Neural progenitor cell (in vitro differentiated cells): Measurements from ENCODE around the gene AUP1. TPM values are rescaled to one million over a fixed set of nuclear protein-coding genes. Genes with fewer than 3 reads are reported as not detected.

ENCODE experiments used
- DNase-seq: peaks from one replicate; pipeline ENCODE4 v3.0.0-alpha.2; 2016; ENCODE audit warnings: low spot score
- H2AFZ ChIP-seq: fragments of 200-600 bp; sonication (generic); replicated peaks from 2 replicates; pipeline ENCODE4 v1.6.1; 2016; ENCODE audit warnings: antibody characterized with exemption
- H3F3A ChIP-seq: fragments of 200-600 bp; sonication (generic); 2 replicates; pipeline ENCODE4 v1.6.1; 2016; ENCODE audit warnings: antibody characterized with exemption, low read depth
- H3K27ac ChIP-seq: fragments of 200-600 bp; sonication (generic); 2 replicates; pipeline ENCODE4 v1.5.1; 2016; ENCODE audit warnings: mild to moderate bottlenecking
- H3K27me3 ChIP-seq: fragments of 200-600 bp; sonication (generic); 2 replicates; pipeline ENCODE4 v1.6.1; 2016; ENCODE audit warnings: mild to moderate bottlenecking, moderate library complexity
- H3K36me3 ChIP-seq: fragments of 200-600 bp; sonication (generic); 2 replicates; pipeline ENCODE4 v1.5.1; 2016
- H3K4me1 ChIP-seq: fragments of 200-600 bp; sonication (generic); 2 replicates; pipeline ENCODE4 v1.6.1; 2016; ENCODE audit warnings: mixed run types
- H3K4me2 ChIP-seq: fragments of 200-600 bp; sonication (generic); 2 replicates; pipeline ENCODE4 v1.6.1; 2016
- H3K4me3 ChIP-seq: fragments of 200-600 bp; sonication (generic); 2 replicates; pipeline ENCODE4 v1.5.1; 2016
- H3K79me2 ChIP-seq: fragments of 200-600 bp; sonication (generic); 2 replicates; pipeline ENCODE4 v1.6.1; 2016; ENCODE audit warnings: low read depth
- H3K9ac ChIP-seq: fragments of 200-600 bp; sonication (generic); 2 replicates; pipeline ENCODE4 v1.6.1; 2016
- H3K9me3 ChIP-seq: fragments of 200-600 bp; sonication (generic); 2 replicates; pipeline ENCODE4 v1.5.1; 2016; ENCODE audit warnings: low read depth
- H4K20me1 ChIP-seq: fragments of 200-600 bp; sonication (generic); 2 replicates; pipeline ENCODE4 v1.6.1; 2016; ENCODE audit warnings: low read depth
- H3K27ac Mint-ChIP-seq: 3 replicates; pipeline ENCODE4 v1.8.0; 2021; ENCODE audit warnings: mixed read lengths
- H3K27me3 Mint-ChIP-seq: 2 replicates; pipeline ENCODE4 v1.8.0; 2022; ENCODE audit warnings: low read depth, mild to moderate bottlenecking, inconsistent platforms, moderate library complexity, mixed read lengths; ENCODE audit not compliant: insufficient read depth
- H3K36me3 Mint-ChIP-seq: 3 replicates; pipeline ENCODE4 v1.8.0; 2021; ENCODE audit warnings: mixed read lengths
- H3K4me1 Mint-ChIP-seq: 3 replicates; pipeline ENCODE4 v1.8.0; 2021; ENCODE audit warnings: mixed read lengths
- H3K4me3 Mint-ChIP-seq: 3 replicates; pipeline ENCODE4 v1.8.0; 2021; ENCODE audit warnings: mild to moderate bottlenecking, moderate library complexity, mixed read lengths
- H3K9me3 Mint-ChIP-seq: 3 replicates; pipeline ENCODE4 v1.8.0; 2020; ENCODE audit warnings: mixed read lengths
- CTCF ChIP-seq: fragments of 200-600 bp; sonication (generic); IDR thresholded peaks from 2 replicates; pipeline ENCODE4 v1.5.1; 2017; ENCODE audit warnings: antibody characterized with exemption, mild to moderate bottlenecking
- EZH2 ChIP-seq: fragments of 200-600 bp; sonication (generic); IDR thresholded peaks from 2 replicates; pipeline ENCODE4 v1.6.1; 2017; ENCODE audit warnings: antibody characterized with exemption, mild to moderate bottlenecking, moderate library complexity
- EZH2phosphoT487 ChIP-seq: fragments of 200-600 bp; sonication (generic); IDR thresholded peaks from 2 replicates; pipeline ENCODE4 v1.6.1; 2017; ENCODE audit warnings: antibody characterized with exemption
- total RNA-seq: library from RNA; depleted of rRNA; stranded (reverse); fragments of >200 nt; gene quantifications from 2 replicates; pipeline ENCODE4 v1.2.3, GENCODE V29; 2015; ENCODE audit warnings: low replicate concordance

AUP1 gene
- total RNA-seq, 1 donor from 2014 or later, result 47.9 TPM

DNA sequence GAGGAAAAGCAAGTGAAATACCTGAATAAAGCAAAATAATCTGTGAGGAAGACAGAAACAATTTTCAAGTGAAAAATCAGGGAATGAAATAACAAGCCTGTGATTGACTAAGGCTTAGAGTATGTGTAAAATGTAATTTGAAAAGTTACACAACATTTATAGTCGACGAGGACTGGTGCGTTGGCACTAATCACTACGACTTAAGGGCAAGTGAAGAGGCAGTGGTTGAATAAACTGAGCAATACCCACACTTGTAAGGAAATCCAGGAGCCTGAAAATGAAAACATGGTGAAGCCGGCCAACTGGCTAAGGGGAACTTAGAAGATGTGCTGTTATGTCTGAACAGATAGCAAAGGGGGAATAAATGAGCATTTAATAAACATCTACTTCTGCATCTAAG, 38.4 kb upstream of the AUP1 start:
- H3K27me3 ChIP-seq, result peaks cover 22% of the 10 kb centered on the region
- H3K27me3 Mint-ChIP-seq, result peaks cover 2% of the 10 kb centered on the region
- no peaks in the 10 kb centered on the region for H3K4me1 Mint-ChIP-seq
- no peak overlapping the region for H3K4me2 ChIP-seq
- no peak for TF ChIP-seq CTCF
- H3K9ac ChIP-seq, result no peak overlapping the region
- H3K27ac Mint-ChIP-seq, result no peak overlapping the region
- H3K79me2 ChIP-seq, result no peaks in the 10 kb centered on the region
- H3K36me3 ChIP-seq, result no peaks in the 10 kb centered on the region
- no peak overlapping the region for H3K27ac ChIP-seq
- H3K4me1 ChIP-seq, result no peaks in the 10 kb centered on the region
- no peak overlapping the region for H3K4me3 ChIP-seq
- H4K20me1 ChIP-seq, result no peaks in the 10 kb centered on the region
- no peaks in the 10 kb centered on the region for H3K36me3 Mint-ChIP-seq
- H2AFZ ChIP-seq, result no peak overlapping the region
- H3K4me3 Mint-ChIP-seq, result no peak overlapping the region
- H3K9me3 ChIP-seq, result no peaks in the 10 kb centered on the region
- no peaks in the 10 kb centered on the region for H3F3A ChIP-seq
- no peaks in the 10 kb centered on the region for H3K9me3 Mint-ChIP-seq
- DNase-seq, result no peak

- H3K27ac ChIP-seq, result no peak overlapping the region
- no peaks in the 10 kb centered on the region for H3K4me1 ChIP-seq
- H3K36me3 ChIP-seq, result no peaks in the 10 kb centered on the region
- Mint-ChIP-seq H3K4me3 (no peak overlapping the region), H3K36me3 (no peaks in the 10 kb centered on the region), H3K9me3 (no peaks in the 10 kb centered on the region), H3K27ac (no peak overlapping the region), H3K4me1 (peaks cover 2% of the 10 kb centered on the region), H3K27me3 (peaks cover 7% of the 10 kb centered on the region)
- H3F3A ChIP-seq, result no peaks in the 10 kb centered on the region
- no peaks in the 10 kb centered on the region for H4K20me1 ChIP-seq
- no peak overlapping the region for H3K9ac ChIP-seq
- DNase-seq, result no peak
- peaks cover 33% of the 10 kb centered on the region for H3K27me3 ChIP-seq
- no peak overlapping the region for H3K4me2 ChIP-seq
- no peak overlapping the region for H3K4me3 ChIP-seq
- TF ChIP-seq CTCF (no peak), EZH2phosphoT487 (no peak), EZH2 (no peak)
- no peak overlapping the region for H2AFZ ChIP-seq
- no peaks in the 10 kb centered on the region for H3K9me3 ChIP-seq
- no peaks in the 10 kb centered on the region for H3K79me2 ChIP-seq
Measured at GRCh38 chr2:74566754-74567085, 37.2 kb upstream of the AUP1 start.

GRCh38 chr2:74566076-74566753, 36.7 kb upstream of the AUP1 start:
- no peak overlapping the region for H3K27ac ChIP-seq

More at GRCh38 chr2:74566076-74566753, 36.7 kb upstream of the AUP1 start:
- H3K4me3 ChIP-seq, result no peak overlapping the region
- H4K20me1 ChIP-seq, result no peaks in the 10 kb centered on the region
- H3K9me3 ChIP-seq, result no peaks in the 10 kb centered on the region
- peaks cover 38% of the 10 kb centered on the region for H3K27me3 ChIP-seq
- no peak overlapping the region for H3K27ac Mint-ChIP-seq
- no peak overlapping the region for H3K9ac ChIP-seq
- no peaks in the 10 kb centered on the region for H3K36me3 Mint-ChIP-seq
- no peak overlapping the region for H3K4me3 Mint-ChIP-seq
- H3K4me1 Mint-ChIP-seq, result peaks cover 2% of the 10 kb centered on the region
- DNase-seq, result no peak
- no peaks in the 10 kb centered on the region for H3K4me1 ChIP-seq
- no peak overlapping the region for H2AFZ ChIP-seq
- H3K4me2 ChIP-seq, result no peak overlapping the region
- H3K9me3 Mint-ChIP-seq, result no peaks in the 10 kb centered on the region
- H3K36me3 ChIP-seq, result no peaks in the 10 kb centered on the region
- no peaks in the 10 kb centered on the region for H3F3A ChIP-seq
- no peaks in the 10 kb centered on the region for H3K79me2 ChIP-seq
- no peak for TF ChIP-seq EZH2phosphoT487
- no peak for TF ChIP-seq CTCF
- TF ChIP-seq EZH2, result no peak
- peaks cover 7% of the 10 kb centered on the region for H3K27me3 Mint-ChIP-seq
